HL-60 (cell line): Measurements from ENCODE around the gene MTSS2.

Source experiments
- DNase-seq, 2 experiments: peaks; one replicate each; pipeline ENCODE4 v3.0.0-alpha.2; 2010 to 2020; ENCODE audit warnings: low read depth in 1 of 2, low spot score in 1 of 2
- H3K27ac ChIP-seq: fragments of 250-450 bp; sonication (Bioruptor Pico); replicated peaks from 2 replicates; pipeline ENCODE4 v1.5.1; 2020; ENCODE audit warnings: mild to moderate bottlenecking, moderate library complexity
- H3K27me3 ChIP-seq: fragments of 250-450 bp; sonication (Bioruptor Pico); 2 replicates; pipeline ENCODE4 v1.5.1; 2021; ENCODE audit warnings: mild to moderate bottlenecking, moderate library complexity; ENCODE audit not compliant: insufficient read depth, poor library complexity, severe bottlenecking
- H3K4me3 ChIP-seq: replicated peaks from 2 replicates; pipeline ENCODE4 v1.5.1; 2011; ENCODE audit warnings: mild to moderate bottlenecking, control low read depth, low read length; ENCODE audit not compliant: insufficient read depth
- CTCF ChIP-seq: IDR thresholded peaks from one replicate; pipeline ENCODE4 v1.5.1; 2011; ENCODE audit warnings: low read length, control low read depth, inconsistent platforms; ENCODE audit not compliant: insufficient read depth
- GABPA ChIP-seq: IDR thresholded peaks from 2 replicates; pipeline ENCODE4 v1.6.1; 2012; ENCODE audit warnings: low read depth
- POLR2AphosphoS5 ChIP-seq: IDR thresholded peaks from 2 replicates; pipeline ENCODE4 v1.6.1; 2012; ENCODE audit warnings: low read depth
- REST ChIP-seq: IDR thresholded peaks from 2 replicates; pipeline ENCODE4 v1.6.1; 2012; ENCODE audit warnings: low read depth; ENCODE audit not compliant: insufficient replicate concordance
- SPI1 ChIP-seq: IDR thresholded peaks from 2 replicates; pipeline ENCODE4 v1.6.1; 2012; ENCODE audit warnings: low read depth, mild to moderate bottlenecking, borderline replicate concordance

The MTSS2 gene

GRCh38 chr16:70724146-70725023 lies 38.5 kb upstream of the MTSS2 start:
- TF ChIP-seq GABPA, result no peak
- TF ChIP-seq CTCF, result no peak
- no peak for TF ChIP-seq REST
- no peak for TF ChIP-seq POLR2AphosphoS5
- TF ChIP-seq SPI1, result no peak
- no peak overlapping the region for H3K4me3 ChIP-seq
- H3K27ac ChIP-seq, result no peak overlapping the region
- DNase-seq, result no peak
- no peaks in the 10 kb centered on the region for H3K27me3 ChIP-seq

- H3K27ac ChIP-seq, result no peak overlapping the region
- no peak for DNase-seq
- H3K4me3 ChIP-seq, result no peak overlapping the region
- H3K27me3 ChIP-seq, result no peaks in the 10 kb centered on the region
- TF ChIP-seq REST (no peak), SPI1 (no peak), GABPA (no peak), CTCF (no peak), POLR2AphosphoS5 (no peak)
Observed at GRCh38 chr16:70723740-70724145, 37.9 kb upstream of the MTSS2 start.

- no peak overlapping the region for H3K4me3 ChIP-seq
- TF ChIP-seq GABPA (no peak), REST (no peak), CTCF (no peak), SPI1 (no peak), POLR2AphosphoS5 (no peak)
- H3K27me3 ChIP-seq, result no peaks in the 10 kb centered on the region
- DNase-seq, result no peak
- no peak overlapping the region for H3K27ac ChIP-seq
Observed at GRCh38 chr16:70721202-70721963, 35.5 kb upstream of the MTSS2 start.
